HepG2 (cell line): ENCODE data around the gene EEF1A2. TPM values are rescaled to one million over a fixed set of nuclear protein-coding genes. Genes with fewer than 3 reads are reported as not detected.

Source experiments
- ARNT2 ChIP-seq: sonication (generic); formaldehyde crosslinking; IDR thresholded peaks from 2 replicates; pipeline ENCODE4 v1.8.0; 2022; ENCODE audit warnings: mild to moderate bottlenecking, low read depth, missing genetic modification reagents, moderate library complexity
- EP300 ChIP-seq, 3 experiments: sonication (generic) in 1 of 3; formaldehyde crosslinking in 1 of 3; IDR thresholded peaks; 2 replicates each; pipeline versions ENCODE4 v1.5.1 to v1.6.1; 2011 to 2020; ENCODE audit warnings: low read depth in 2 of 3, low read length in 2 of 3, borderline replicate concordance in 1 of 3, improper control_type of control experiment in 1 of 3, mild to moderate bottlenecking in 1 of 3, missing genetic modification reagents in 1 of 3, moderate library complexity in 1 of 3
- HDAC2 ChIP-seq: sonication (generic); formaldehyde crosslinking; IDR thresholded peaks from 2 replicates; pipeline ENCODE4 v1.4.0; 2020; ENCODE audit warnings: missing genetic modification reagents
- PHB2 ChIP-seq: fragments of 450-650 bp; IDR thresholded peaks from 2 replicates; pipeline ENCODE4 v1.6.1; 2018; ENCODE audit not compliant: partially characterized antibody
- RXRA ChIP-seq: sonication (generic); formaldehyde crosslinking; IDR thresholded peaks from 2 replicates; pipeline ENCODE4 v1.5.1; 2020; ENCODE audit warnings: missing genetic modification reagents
- SOX13 ChIP-seq, 3 experiments: fragments of 450-650 bp in 1 of 3; sonication (generic) in 1 of 3; formaldehyde crosslinking in 1 of 3; IDR thresholded peaks in 2 of 3; conservative IDR thresholded peaks in 1 of 3; 2 replicates each; pipeline versions ENCODE4 v1.5.0 to v1.6.1; 2016 to 2020; ENCODE audit warnings: antibody characterized with exemption in 1 of 3, mild to moderate bottlenecking in 1 of 3, missing compliant biosample characterization in 1 of 3, missing genetic modification reagents in 1 of 3, moderate library complexity in 1 of 3
- THAP11 ChIP-seq: IDR thresholded peaks from 2 replicates; pipeline ENCODE4 v1.6.1; 2016; ENCODE audit warnings: missing biosample characterization, missing genetic modification reagents
- ZBTB20 ChIP-seq: sonication (generic); formaldehyde crosslinking; IDR thresholded peaks from 2 replicates; pipeline ENCODE4 v1.8.1; 2023; ENCODE audit warnings: missing genetic modification reagents, low read depth, mild to moderate bottlenecking, borderline replicate concordance
- ZFX ChIP-seq: sonication (generic); formaldehyde crosslinking; IDR thresholded peaks from 2 replicates; pipeline ENCODE4 v1.4.0; 2020; ENCODE audit warnings: mild to moderate bottlenecking, low read depth, missing genetic modification reagents, moderate library complexity
- ZFYVE20 ChIP-seq: sonication (generic); formaldehyde crosslinking; IDR thresholded peaks from 2 replicates; pipeline ENCODE4 v1.8.0; 2023; ENCODE audit warnings: low read depth, mild to moderate bottlenecking, moderate library complexity, missing genetic modification reagents, borderline replicate concordance
- ZNF354B ChIP-seq: sonication (generic); formaldehyde crosslinking; IDR thresholded peaks from 2 replicates; pipeline ENCODE4 v1.8.0; 2022; ENCODE audit warnings: mild to moderate bottlenecking, missing genetic modification reagents
- ZNF703 ChIP-seq: sonication (generic); formaldehyde crosslinking; IDR thresholded peaks from 2 replicates; pipeline ENCODE4 v1.5.1; 2020; ENCODE audit warnings: missing genetic modification reagents, mild to moderate bottlenecking, moderate library complexity, borderline replicate concordance
- ZNF737 ChIP-seq: sonication (generic); formaldehyde crosslinking; IDR thresholded peaks from 2 replicates; pipeline ENCODE4 v1.5.0; 2020; ENCODE audit warnings: missing genetic modification reagents, mild to moderate bottlenecking, borderline replicate concordance
- polyA plus RNA-seq, 8 experiments: library from polyadenylated mRNA; depleted of rRNA in 3 of 8; stranded (reverse) in 7 of 8; unstranded in 1 of 8; fragments of >200 nt; fragmentation: Illumina TruSeq in 4 of 8; extraction: Trizol in 4 of 8; gene quantifications; 2 replicates each; pipeline versions ENCODE4 v1.2.1 to v1.2.3, GENCODE V29; 2011 to 2016; ENCODE audit warnings: low read depth in 4 of 8, missing spikeins in 1 of 8, mixed read lengths in 1 of 8; ENCODE audit not compliant: insufficient read depth in 1 of 8
- total RNA-seq, 5 experiments: library from RNA; depleted of rRNA; stranded (reverse); fragments of >200 nt; fragmentation: Illumina TruSeq; extraction: Trizol; gene quantifications; 2 replicates each; pipeline ENCODE4 v1.2.3, GENCODE V29; 2016; ENCODE audit warnings: low read depth in 1 of 5
- TF ChIP-seq, protein P1 (sequence below): sonication (generic); formaldehyde crosslinking; conservative IDR thresholded peaks from 2 replicates; pipeline ENCODE4 v1.4.0; 2020; ENCODE audit warnings: missing genetic modification reagents
- TF ChIP-seq, protein P2 (sequence below): sonication (generic); formaldehyde crosslinking; IDR thresholded peaks from 2 replicates; pipeline ENCODE4 v1.4.0; 2020; ENCODE audit warnings: missing genetic modification reagents

Gene EEF1A2
- total and polyA plus RNA-seq, 2 of the 13 experiments (the other 11 are each of a cell fraction or from before 2014, with no cell fraction given), result 0.44 to 0.87 TPM

DNA sequence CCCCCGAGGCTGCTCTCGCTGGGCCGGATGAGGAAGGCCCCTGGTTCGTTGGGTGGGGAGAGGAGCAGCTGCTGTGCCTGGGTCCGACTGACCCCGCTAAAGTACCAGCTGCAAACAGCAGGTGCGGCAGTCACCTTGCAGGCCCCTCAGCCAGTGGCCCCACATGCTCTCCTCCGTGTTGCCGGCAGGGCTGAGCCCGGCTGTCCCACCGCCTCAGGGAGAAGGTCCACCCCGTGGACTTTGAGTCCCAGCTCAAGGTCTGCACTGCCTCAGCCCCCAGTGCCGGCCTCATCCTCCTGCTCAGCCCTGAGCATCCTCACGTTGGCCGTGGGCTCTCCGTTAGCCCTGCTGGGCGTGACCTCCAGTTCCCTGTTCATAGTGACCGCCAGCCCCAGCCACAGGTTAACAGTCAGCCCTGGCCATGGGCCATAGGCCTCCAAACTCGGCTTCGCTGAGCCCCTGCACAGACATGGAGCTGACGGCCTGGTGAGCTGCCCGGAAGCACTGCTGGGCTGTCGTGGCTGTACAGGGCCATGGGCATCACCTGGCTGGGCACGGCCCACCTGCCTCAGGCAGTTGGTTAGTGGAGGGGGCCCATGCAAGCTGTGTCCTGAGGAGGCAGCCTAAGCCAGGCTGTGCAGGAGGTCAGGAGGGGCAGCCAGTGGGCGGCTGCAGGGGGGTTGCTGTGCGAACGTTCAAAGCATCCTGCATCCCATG is 45.5 kb upstream of the EEF1A2 start (continued):
- TF ChIP-seq, protein P1, sequence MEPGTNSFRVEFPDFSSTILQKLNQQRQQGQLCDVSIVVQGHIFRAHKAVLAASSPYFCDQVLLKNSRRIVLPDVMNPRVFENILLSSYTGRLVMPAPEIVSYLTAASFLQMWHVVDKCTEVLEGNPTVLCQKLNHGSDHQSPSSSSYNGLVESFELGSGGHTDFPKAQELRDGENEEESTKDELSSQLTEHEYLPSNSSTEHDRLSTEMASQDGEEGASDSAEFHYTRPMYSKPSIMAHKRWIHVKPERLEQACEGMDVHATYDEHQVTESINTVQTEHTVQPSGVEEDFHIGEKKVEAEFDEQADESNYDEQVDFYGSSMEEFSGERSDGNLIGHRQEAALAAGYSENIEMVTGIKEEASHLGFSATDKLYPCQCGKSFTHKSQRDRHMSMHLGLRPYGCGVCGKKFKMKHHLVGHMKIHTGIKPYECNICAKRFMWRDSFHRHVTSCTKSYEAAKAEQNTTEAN (CRISPR knock-in tag), result no peak
- TF ChIP-seq ZBTB20 (CRISPR knock-in tag), result 0 out of 2 replicates have a peak, but pooled peaks have one; percentile 34
- TF ChIP-seq SOX13 (IDR thresholded peaks at IDR 0.05), result no peak
- TF ChIP-seq SOX13 (CRISPR knock-in tag; conservative IDR thresholded peaks at IDR 0.05 in 1 of 2, IDR thresholded peaks at IDR 0.05 in 1 of 2), result 0 out of 4 replicates have a peak, but pooled peaks of 1 of the 2 experiments have one; percentile 19
- TF ChIP-seq ARNT2 (CRISPR knock-in tag), result no peak
- peak; percentile 86 for TF ChIP-seq RXRA (CRISPR knock-in tag)
- TF ChIP-seq ZFYVE20 (CRISPR knock-in tag), result 0 out of 2 replicates have a peak, but pooled peaks have one; percentile 57
- TF ChIP-seq EP300 (IDR thresholded peaks at IDR 0.05; ENCODE audit: low read depth in 2 of 2, low read length in 2 of 2), result no peak
- TF ChIP-seq EP300 (CRISPR knock-in tag; IDR thresholded peaks at IDR 0.05; ENCODE audit: borderline replicate concordance), result no peak
- no peak; the same call in 1 of the 2 replicates for TF ChIP-seq HDAC2
- peak; percentile 38; the same call in 1 of the 2 replicates for TF ChIP-seq THAP11 (CRISPR knock-in tag)
- no peak for TF ChIP-seq ZNF354B (CRISPR knock-in tag)
- no peak for TF ChIP-seq ZNF737 (CRISPR knock-in tag)
- TF ChIP-seq, protein P2, sequence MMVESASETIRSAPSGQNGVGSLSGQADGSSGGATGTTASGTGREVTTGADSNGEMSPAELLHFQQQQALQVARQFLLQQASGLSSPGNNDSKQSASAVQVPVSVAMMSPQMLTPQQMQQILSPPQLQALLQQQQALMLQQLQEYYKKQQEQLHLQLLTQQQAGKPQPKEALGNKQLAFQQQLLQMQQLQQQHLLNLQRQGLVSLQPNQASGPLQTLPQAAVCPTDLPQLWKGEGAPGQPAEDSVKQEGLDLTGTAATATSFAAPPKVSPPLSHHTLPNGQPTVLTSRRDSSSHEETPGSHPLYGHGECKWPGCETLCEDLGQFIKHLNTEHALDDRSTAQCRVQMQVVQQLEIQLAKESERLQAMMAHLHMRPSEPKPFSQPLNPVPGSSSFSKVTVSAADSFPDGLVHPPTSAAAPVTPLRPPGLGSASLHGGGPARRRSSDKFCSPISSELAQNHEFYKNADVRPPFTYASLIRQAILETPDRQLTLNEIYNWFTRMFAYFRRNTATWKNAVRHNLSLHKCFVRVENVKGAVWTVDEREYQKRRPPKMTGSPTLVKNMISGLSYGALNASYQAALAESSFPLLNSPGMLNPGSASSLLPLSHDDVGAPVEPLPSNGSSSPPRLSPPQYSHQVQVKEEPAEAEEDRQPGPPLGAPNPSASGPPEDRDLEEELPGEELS (CRISPR knock-in tag), result no peak
- TF ChIP-seq ZNF703 (CRISPR knock-in tag), result no peak
- peak; percentile 47; the same call in 1 of the 2 replicates for TF ChIP-seq ZFX
- TF ChIP-seq PHB2, result no peak
